ENCODE data around the gene DNAH9. TPM values are rescaled to one million over a fixed set of nuclear protein-coding genes. Genes with fewer than 3 reads are reported as not detected.

The DNAH9 gene
- polyA plus RNA-seq, 1 donor (not counting 4 experiments of a cell fraction or from before 2014, with no cell fraction given): 0.42 TPM

GRCh38 chr17:11805138-11805537, 206.9 kb downstream of the DNAH9 start:
- DNase-seq (ENCODE audit: low read depth, low spot score) (no peak), FAIRE-seq (no peak)
- no peaks in the 10 kb centered on the region for H3K79me2 ChIP-seq (ENCODE audit: control insufficient read depth, insufficient read depth, low read length)
- H3K9ac ChIP-seq (ENCODE audit: control insufficient read depth, extremely low read depth, insufficient read depth, low read length): no peak overlapping the region
- no peak overlapping the region for H3K27ac ChIP-seq (ENCODE audit: control insufficient read depth, insufficient read depth, low read length)
- H3K4me3 ChIP-seq (ENCODE audit: control insufficient read depth in 2 of 3, extremely low read depth in 1 of 3, insufficient read depth in 2 of 3, low read depth in 1 of 3, low read length in 3 of 3): no peak overlapping the region
- no peak overlapping the region for H2AFZ ChIP-seq (ENCODE audit: control insufficient read depth, low read length)
- no peak overlapping the region for H3K4me2 ChIP-seq (ENCODE audit: control insufficient read depth, extremely low read depth, insufficient read depth, low read depth, low read length)
- no peaks in the 10 kb centered on the region for H3K36me3 ChIP-seq (ENCODE audit: control insufficient read depth in 2 of 2, extremely low read depth in 1 of 2, insufficient read depth in 2 of 2, low read length in 2 of 2)
- dilution Hi-C loops (cut with MboI; ENCODE audit: extremely low pct_ligation_motif_present, low sequenced_read_pairs): no loop called here
- H4K20me1 ChIP-seq (ENCODE audit: control insufficient read depth, extremely low read depth, insufficient read depth, low read length): no peaks in the 10 kb centered on the region
- no peak for TF ChIP-seq EZH2 (IDR thresholded peaks at IDR 0.05; ENCODE audit: low read length)
- TF ChIP-seq CTCF (optimal IDR thresholded peaks at IDR 0.05 in 1 of 3, IDR thresholded peaks at IDR 0.05 in 1 of 3, conservative IDR thresholded peaks at IDR 0.05 in 1 of 3; ENCODE audit: extremely low read depth in 1 of 3, insufficient read depth in 2 of 3, low read length in 3 of 3): no peak
- H3K9me3 ChIP-seq (ENCODE audit: control insufficient read depth, low read depth, low read length): no peaks in the 10 kb centered on the region
- no peaks in the 10 kb centered on the region for H3K4me1 ChIP-seq (ENCODE audit: control insufficient read depth, extremely low read depth, insufficient read depth, low read length)
- H3K27me3 ChIP-seq (ENCODE audit: control insufficient read depth, extremely low read depth, insufficient read depth, low read length): no peaks in the 10 kb centered on the region
- H3K9me1 ChIP-seq (ENCODE audit: control insufficient read depth, extremely low read depth, insufficient read depth, low read length): no peaks in the 10 kb centered on the region

GRCh38 chr17:11805952-11806351, 207.7 kb downstream of the DNAH9 start:
- H4K20me1 ChIP-seq (ENCODE audit: control insufficient read depth, extremely low read depth, insufficient read depth, low read length): no peaks in the 10 kb centered on the region
- FAIRE-seq: no peak

More at GRCh38 chr17:11805952-11806351, 207.7 kb downstream of the DNAH9 start:
- no peak overlapping the region for H3K4me3 ChIP-seq (ENCODE audit: control insufficient read depth in 2 of 3, extremely low read depth in 1 of 3, insufficient read depth in 2 of 3, low read depth in 1 of 3, low read length in 3 of 3)
- no peak overlapping the region for H3K27ac ChIP-seq (ENCODE audit: control insufficient read depth, insufficient read depth, low read length)
- no peaks in the 10 kb centered on the region for H3K27me3 ChIP-seq (ENCODE audit: control insufficient read depth, extremely low read depth, insufficient read depth, low read length)
- dilution Hi-C loops (cut with MboI; ENCODE audit: extremely low pct_ligation_motif_present, low sequenced_read_pairs): no loop called here
- H3K9ac ChIP-seq (ENCODE audit: control insufficient read depth, extremely low read depth, insufficient read depth, low read length): no peak overlapping the region
- H3K79me2 ChIP-seq (ENCODE audit: control insufficient read depth, insufficient read depth, low read length): no peaks in the 10 kb centered on the region
- H3K9me3 ChIP-seq (ENCODE audit: control insufficient read depth, low read depth, low read length): no peaks in the 10 kb centered on the region
- H3K4me1 ChIP-seq (ENCODE audit: control insufficient read depth, extremely low read depth, insufficient read depth, low read length): no peaks in the 10 kb centered on the region
- no peak for DNase-seq (ENCODE audit: low read depth, low spot score)
- H3K4me2 ChIP-seq (ENCODE audit: control insufficient read depth, extremely low read depth, insufficient read depth, low read depth, low read length): no peak overlapping the region
- no peaks in the 10 kb centered on the region for H3K9me1 ChIP-seq (ENCODE audit: control insufficient read depth, extremely low read depth, insufficient read depth, low read length)
- TF ChIP-seq EZH2 (IDR thresholded peaks at IDR 0.05; ENCODE audit: low read length) (no peak), CTCF (optimal IDR thresholded peaks at IDR 0.05 in 1 of 3, IDR thresholded peaks at IDR 0.05 in 1 of 3, conservative IDR thresholded peaks at IDR 0.05 in 1 of 3; ENCODE audit: extremely low read depth in 1 of 3, insufficient read depth in 2 of 3, low read length in 3 of 3) (no peak)
- no peaks in the 10 kb centered on the region for H3K36me3 ChIP-seq (ENCODE audit: control insufficient read depth in 2 of 2, extremely low read depth in 1 of 2, insufficient read depth in 2 of 2, low read length in 2 of 2)
- no peak overlapping the region for H2AFZ ChIP-seq (ENCODE audit: control insufficient read depth, low read length)
